GM12801 (cell line): ENCODE measurements around the gene SPINT3.

Experiments
- TF ChIP-seq, protein P1 (sequence below): IDR thresholded peaks from one replicate; pipeline ENCODE4 v1.5.1; 2011; ENCODE audit warnings: control low read depth; ENCODE audit not compliant: insufficient read length; ENCODE audit errors: extremely low read depth

The SPINT3 gene

GRCh38 chr20:45485388-45485787 lies 30.0 kb downstream of the SPINT3 start:
- TF ChIP-seq, protein P1, sequence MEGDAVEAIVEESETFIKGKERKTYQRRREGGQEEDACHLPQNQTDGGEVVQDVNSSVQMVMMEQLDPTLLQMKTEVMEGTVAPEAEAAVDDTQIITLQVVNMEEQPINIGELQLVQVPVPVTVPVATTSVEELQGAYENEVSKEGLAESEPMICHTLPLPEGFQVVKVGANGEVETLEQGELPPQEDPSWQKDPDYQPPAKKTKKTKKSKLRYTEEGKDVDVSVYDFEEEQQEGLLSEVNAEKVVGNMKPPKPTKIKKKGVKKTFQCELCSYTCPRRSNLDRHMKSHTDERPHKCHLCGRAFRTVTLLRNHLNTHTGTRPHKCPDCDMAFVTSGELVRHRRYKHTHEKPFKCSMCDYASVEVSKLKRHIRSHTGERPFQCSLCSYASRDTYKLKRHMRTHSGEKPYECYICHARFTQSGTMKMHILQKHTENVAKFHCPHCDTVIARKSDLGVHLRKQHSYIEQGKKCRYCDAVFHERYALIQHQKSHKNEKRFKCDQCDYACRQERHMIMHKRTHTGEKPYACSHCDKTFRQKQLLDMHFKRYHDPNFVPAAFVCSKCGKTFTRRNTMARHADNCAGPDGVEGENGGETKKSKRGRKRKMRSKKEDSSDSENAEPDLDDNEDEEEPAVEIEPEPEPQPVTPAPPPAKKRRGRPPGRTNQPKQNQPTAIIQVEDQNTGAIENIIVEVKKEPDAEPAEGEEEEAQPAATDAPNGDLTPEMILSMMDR = no peak

DNA sequence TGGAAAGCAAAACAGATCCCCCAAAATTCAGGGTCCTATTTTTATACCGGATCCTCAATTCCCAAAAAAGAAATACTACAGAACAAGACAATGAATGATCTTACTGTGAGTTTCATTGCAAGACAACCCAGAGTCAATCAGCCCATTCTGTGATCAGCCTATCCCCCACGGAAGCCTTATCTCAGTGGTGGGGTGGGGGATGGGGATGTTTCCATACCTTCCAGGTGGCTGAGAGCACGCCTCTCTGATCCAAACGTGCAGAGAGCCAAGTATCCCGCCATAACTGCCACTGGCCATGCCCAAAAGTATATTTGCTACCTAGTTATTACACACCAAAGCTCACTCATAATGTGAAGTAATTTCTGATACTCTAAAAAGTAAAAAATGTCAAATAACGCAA lies 30.7 kb downstream of the SPINT3 start:
- TF ChIP-seq, protein P1 = no peak

- TF ChIP-seq, protein P1 = no peak
Observed at GRCh38 chr20:45479822-45480221, 35.6 kb downstream of the SPINT3 start.

DNA sequence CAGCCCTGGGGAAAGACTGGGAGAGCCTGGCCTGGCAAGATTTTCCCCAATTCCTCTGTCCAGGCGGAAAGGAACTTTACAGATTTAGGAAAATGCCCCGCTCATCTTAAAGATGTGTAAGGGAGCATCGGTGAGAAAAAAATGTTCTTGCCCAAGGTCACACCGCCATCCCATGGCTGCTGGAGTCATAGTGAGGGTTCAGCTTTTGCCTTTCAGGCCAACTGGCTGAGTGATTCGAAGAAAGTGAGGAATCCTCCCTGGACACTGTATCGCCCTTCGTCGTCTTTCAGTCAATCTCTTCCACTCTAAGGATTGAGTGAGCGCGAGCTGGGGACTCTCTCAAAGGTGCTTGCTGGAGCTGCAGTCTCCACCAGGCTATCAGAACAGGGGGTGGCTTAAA lies 44.5 kb downstream of the SPINT3 start:
- TF ChIP-seq, protein P1 = no peak

GRCh38 chr20:45470262-45470931 lies 45.0 kb downstream of the SPINT3 start:
- TF ChIP-seq, protein P1 = no peak

- TF ChIP-seq, protein P1 = no peak
Observed at GRCh38 chr20:45469336-45470261, 45.8 kb downstream of the SPINT3 start, which contains the start of gene WFDC2. WFDC2 (plus strand) TSS chr20:45469753; CDS start chr20:45469782, 29 bp downstream.

DNA sequence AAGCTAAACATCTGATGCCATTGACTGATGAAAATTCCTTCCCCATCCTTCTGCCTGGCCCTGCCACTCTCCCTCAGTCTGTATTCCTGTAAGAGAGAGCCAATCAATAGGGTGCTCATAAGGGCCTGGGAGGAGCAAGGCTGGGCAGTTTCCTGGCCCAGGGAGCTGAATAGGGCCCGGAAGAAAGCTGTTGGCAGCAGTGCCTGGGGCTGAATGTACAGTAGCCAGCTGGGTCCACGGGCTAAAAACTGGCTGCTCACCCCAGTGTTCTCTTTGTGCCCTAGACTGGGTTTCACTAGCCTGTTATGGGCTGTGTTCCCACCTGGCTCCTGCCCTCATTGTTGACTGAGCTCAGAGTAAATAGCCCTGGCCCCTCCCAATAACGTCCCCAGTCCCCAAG lies 47.6 kb downstream of the SPINT3 start:
- TF ChIP-seq, protein P1 = no peak
